Activated T-cell treated with anti-CD3 and anti-CD28 coated beads for 1 hour (primary cell): ENCODE data around the gene COQ10B.
A peak's percentile ranks its signal among the peaks of the same experiment; 100 is the strongest.
"Not testable (repeated sequence)": the region's sequence is repeated elsewhere in the genome, so short reads cannot be mapped to it uniquely, and the experiment has no call there.

ENCODE experiments used
- DNase-seq: peaks from one replicate; pipeline ENCODE4 v3.0.0-alpha.2; 2020; ENCODE audit warnings: low read depth

COQ10B gene

DNA sequence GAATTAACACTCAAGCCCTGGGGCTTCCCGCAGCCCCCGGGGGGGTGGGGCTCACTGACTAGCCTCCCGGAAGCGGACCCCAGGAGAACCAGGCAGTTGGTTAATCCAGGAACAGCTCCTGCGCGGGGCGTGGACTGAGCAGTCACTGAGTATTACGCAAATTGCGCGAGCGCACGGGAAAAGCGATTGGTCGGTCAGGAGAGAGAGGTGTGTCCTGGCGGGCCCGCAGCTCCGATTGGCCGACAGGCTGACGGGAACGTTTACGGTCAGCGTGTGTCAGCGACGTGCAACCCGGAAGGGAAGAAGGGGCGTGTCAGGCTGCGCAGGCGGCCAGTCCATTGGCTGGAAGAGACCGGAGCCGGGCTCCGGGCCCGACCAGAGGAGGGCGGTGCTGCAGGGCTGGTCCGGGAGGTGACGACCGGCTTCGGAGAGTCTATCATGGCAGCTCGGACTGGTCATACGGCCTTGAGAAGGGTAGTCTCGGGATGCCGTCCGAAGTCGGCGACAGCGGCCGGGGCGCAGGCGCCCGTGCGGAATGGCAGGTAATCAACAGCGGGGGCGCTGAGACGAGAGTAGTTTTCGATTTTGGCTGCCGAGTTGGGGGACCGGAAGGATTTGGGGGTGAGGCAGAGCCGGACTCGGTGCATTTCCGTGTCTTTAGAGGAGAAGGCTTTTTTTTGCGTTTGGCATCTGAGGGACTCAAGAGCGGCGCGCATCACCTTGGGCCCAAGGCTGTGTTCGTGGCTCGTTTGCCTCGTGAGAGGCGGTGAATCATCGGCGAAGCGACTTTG lies at the start of gene COQ10B:
Gene COQ10B, plus strand, starts transcription at position 430 of the 791 bp plus-strand sequence. Its CDS starts 9 bp downstream, at position 439.
- peak; percentile 94 for DNase-seq

DNA sequence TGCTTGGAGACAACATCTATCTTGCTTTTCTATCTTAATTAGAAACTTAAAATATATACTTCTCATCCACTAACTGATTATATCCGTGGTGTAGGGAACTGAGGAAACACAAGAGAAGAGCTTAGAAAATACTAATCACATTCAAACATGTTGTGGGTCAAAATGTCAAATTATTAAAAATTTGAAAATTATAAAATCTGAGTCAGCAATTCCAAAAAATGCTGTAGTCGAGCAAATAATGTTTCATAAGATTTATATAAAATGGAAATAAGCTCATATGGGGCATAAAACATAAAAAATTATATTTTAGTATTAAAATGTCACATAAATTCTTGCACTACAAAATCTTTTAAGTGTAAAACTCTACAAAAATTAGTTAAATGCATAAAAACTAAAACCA lies 47.8 kb upstream of the COQ10B start:
- DNase-seq, result no peak

DNA sequence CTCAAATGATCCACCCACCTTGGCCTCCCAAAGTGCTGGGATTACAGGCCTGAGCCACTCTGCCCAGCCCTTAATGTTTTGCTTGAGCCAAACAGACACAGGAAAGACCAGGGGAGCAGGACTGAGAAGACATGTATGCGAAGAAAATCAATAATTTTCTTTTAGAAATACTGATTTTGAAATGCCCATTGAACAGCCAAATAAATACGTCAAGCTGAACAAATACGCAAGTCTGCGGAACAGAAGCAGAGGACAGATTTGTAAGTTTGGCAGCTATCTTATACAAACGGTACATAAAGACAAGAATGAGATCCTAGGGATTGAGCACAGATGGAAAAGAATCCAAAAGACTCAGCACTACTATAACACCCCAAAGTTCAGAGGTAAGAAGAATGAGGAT lies 39.3 kb upstream of the COQ10B start:
- no peak for DNase-seq

DNA sequence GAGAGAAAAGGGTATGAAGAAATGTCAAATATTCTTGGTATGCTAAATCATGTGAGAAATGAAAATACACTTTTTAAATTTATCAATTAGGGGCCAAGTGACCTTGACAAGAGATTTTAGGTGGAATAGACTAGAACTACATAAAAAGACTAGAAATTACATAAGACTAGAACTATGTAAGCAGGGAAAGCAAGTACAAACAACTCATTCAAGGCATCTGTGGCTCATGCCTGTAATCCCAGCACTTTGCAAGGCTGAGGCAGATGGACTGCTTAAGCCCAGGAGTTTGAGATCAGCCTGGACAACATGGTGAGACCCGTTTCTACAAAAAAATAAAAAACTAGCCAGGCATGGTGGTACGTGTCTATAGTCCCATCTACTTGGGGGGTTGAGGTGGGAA lies 38.8 kb upstream of the COQ10B start:
- no peak for DNase-seq

DNA sequence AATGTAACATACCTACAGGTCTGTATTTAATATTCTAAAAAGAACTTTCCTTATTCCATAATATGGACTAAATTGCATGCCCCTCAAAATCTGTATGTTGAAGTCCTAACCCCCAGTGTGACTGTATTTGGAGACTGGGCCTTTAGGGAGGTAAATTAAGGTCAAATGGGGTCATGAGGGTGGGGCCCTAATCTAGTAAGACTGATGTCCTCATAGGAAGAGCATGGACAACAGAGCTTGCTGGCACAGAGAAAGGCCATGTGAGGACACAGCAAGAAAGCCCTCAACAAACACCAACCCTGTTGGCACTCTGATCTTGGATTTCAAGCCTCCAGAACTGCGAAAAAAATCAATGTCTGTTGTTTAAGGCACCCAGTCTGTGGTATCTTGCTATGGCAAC lies 37.1 kb upstream of the COQ10B start:
- DNase-seq, result no peak

DNA sequence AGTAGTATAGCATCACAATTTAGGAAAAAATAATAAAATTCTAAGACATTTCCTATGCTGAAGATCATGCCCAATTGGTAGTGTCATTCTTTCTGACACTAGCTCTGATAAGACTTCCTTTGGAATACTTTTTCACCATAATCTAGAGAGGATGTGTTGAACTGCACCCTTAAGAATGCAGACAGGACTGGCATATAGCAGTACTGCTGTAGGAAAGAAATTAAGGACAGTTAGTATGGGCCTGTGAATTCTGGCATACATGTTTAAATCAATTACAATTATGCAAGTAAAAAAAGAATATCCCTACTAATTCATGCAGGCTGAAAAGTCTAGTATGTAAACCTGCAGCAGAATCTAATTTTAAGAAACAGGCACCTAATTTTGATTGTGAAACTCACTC lies 33.9 kb upstream of the COQ10B start:
- DNase-seq, result no peak

DNA sequence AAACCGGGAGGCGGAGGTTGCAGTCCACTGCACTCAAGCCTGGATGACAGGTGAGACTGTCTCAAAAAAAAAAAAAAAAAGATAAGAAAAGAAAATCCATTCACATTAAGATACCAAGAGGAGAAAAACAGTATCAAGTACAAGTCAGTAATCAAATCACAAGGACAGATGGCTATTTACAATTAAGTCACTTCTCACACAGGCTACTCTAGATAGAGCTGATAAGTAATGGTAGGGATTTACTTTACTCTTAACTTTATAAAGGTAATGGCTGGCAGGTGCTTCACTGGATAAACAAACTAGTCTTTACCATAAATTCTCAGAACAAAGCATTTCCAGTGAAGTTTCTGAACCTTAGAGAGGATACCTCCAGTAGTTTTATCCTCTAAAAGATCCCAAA lies 30.0 kb upstream of the COQ10B start:
- DNase-seq, result no peak

DNA sequence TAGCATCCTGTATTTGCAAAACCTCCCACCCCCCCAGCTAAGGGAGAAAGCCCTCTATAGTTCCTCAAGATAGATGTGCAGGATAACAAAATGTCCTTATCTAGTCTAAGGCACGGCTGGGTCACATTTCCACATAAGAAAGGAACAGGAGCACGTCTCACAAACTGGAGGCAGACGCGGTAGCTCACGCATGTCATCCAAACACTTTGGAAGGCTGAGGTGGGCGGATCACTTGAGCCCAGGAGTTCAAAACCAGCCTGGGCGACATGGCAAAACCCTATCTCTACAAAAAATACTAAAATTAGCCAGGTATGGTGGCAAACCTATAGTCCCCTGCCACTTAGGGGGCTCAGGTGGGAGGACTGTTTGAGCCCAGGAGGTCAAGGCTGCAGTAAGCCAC lies 27.8 kb upstream of the COQ10B start:
- no peak for DNase-seq

DNA sequence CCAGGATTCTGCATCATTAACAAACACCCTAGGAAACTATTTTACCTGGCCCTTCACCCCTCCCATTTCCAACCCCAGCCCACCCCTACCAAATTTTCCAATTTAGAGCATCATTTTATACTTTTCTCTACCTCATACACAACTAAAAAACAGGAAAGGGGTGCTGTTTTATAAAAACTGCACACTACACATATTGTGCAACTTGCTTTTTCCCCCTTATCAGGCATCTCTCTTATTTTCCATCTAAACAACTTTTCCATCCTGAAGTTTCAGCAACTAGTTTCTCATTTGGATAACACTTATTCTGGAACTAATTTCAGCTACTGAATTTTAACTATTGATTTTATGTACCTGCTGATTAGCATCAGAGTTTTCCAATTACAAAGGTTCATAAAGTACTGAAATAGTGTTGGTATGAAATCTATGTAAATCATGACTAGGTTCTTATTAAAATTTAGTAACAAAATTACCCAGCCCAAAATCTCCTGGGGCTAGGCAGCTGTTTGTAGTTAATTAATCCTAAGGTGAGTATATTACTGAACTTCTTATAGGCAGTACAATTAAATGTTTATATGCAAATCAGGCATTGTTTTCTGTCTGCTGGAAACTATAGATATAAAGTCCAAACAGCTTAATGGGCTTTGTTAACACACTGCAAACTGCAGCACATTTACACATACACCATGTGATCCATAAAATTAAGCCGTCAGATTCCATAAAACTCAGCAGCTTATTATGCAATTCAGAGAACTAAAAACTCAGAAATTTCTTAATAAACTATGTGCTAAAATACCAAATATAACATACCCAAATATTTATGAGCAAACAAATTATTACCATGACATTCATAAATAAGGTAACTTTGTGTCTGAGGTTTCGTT lies 26.4 kb upstream of the COQ10B start:
- DNase-seq, result no peak

DNA sequence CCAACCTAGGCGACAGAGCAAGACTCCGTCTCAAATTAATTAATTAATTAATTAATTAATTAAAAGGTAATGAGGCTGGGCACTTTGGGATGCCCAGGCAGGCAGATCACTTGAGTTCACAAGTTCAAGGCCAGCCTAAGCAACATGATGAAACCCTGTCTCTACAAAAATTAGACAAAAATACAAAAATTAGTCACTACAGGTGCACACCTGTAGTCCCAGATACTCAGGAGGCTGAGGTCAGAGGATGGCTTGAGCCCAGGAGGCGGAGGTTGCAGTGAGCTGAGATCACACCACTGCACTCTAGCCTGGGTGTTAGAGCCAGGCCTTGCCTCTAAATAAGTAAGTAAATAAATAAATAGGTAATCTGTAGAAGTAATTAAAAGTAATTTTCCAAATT lies 25.4 kb upstream of the COQ10B start:
- DNase-seq, result no peak

DNA sequence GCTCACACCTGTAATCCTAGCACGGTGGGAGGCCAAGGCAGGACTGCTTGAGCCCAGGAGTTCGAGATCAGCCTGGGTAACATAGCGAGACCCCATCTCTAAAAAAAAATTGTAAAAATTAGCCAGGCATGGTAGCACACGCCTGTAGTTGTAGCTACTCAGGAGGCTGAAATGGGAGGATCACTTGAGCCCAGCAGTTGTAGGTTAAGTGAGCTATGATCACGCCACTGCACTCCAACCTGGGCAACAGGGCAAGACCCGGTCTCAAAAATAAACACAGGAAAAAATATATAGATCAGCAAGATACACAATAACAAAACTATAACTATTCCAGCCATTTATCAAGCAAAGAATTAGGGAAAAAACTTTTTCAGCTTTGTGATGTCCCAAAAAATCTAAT lies 21.5 kb upstream of the COQ10B start:
- no peak for DNase-seq

DNA sequence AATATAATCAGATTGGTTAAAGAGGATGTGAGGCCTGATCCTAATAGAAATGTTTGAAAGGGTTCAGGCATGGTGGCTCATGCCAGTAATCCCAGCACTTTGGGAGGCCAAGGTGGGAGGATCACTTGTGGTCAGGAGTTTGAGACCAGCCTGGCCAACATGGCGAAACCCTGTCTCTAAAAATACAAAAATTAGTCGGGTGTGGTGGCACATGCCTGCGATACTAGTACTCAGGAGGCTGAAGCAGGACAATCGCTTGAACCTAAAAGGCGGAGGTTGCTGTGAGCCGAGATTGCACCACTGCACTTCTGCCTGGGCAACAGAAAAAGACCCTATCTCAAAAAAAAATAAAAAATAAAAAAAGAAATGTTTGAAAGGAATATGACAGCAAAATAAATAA lies 20.8 kb upstream of the COQ10B start:
- not testable (repeated sequence) for DNase-seq

DNA sequence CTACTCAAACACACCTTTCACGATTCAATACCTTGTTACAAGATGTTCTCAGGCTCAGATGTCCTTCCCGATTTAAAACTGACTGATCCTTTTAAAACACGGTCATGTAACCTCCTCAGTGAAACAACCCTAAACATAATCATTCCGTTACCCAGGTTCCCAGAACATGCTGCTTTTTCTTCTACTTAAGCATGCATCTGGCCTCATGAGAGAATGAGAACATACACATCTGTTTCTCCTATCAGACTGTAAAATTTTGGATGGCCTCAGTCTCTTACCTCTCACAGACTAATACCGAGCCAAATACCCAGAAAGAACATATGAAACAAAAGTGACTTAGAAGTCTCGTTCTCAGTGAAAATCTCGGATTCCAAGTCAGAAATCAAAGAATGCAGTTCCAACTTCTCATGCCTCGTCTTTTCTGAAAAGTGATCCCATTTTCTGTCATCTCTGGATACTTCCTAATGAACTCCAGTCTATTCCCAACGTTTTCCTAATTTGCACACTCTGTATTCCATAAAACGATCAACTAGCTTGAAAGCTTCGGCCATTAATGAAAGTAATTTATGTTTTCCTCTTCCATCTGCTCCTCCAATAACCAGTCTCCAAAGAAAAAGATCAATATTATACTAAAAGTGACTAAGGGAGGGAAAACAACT lies 19.4 kb upstream of the COQ10B start:
- no peak for DNase-seq

DNA sequence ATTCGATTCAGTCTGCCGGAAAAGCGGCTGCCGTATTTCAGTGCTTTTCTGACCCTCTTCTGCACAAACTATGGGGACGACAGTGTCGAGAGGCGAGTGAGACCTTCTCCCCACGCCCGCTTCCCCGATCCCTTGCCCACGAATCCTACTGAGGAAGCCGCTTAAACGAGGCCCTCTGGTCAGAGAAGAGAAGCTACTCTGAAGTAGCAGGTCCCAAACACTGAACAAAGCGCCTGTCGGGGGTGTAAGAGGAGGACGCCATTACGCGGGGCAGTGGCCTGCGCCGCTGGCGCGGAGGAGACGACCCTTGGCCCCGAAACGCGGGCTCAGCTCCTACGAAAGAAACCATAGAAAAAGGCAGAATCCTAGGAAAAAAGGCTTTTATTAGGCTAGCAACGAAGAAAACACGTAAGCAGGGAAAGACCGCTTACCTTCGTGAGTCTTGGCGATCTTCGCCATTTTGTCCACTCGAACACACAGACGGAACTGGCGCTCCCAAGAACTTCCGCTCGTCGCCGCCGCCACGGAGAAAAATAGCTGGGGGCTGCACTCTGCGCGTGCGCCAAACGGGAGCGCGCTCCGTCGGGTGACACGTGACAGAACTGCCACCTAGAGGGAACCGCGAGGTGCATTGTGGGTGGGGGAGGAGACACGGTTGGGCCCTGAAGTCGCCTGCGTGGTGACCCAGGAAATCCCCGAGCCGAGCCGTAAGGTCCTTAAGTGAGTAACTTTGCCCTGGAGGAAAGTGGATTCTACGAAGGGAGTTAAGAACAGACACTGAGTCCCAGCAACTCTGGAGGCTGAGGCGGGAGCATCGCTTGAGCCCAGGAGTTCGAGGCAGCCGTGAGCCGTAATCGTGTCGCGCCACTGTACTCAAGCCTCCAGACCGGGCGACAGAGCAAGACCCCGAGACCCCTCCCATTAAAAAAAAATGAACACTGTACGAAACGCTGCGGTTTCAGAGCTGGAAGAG lies 18.5 kb upstream of the COQ10B start, which contains the start of gene SF3B1:
Gene SF3B1, minus strand, starts transcription at position 488 of the 973 bp plus-strand sequence. Its CDS starts 29 bp downstream, at position 459.
- DNase-seq, result peak; percentile 98

DNA sequence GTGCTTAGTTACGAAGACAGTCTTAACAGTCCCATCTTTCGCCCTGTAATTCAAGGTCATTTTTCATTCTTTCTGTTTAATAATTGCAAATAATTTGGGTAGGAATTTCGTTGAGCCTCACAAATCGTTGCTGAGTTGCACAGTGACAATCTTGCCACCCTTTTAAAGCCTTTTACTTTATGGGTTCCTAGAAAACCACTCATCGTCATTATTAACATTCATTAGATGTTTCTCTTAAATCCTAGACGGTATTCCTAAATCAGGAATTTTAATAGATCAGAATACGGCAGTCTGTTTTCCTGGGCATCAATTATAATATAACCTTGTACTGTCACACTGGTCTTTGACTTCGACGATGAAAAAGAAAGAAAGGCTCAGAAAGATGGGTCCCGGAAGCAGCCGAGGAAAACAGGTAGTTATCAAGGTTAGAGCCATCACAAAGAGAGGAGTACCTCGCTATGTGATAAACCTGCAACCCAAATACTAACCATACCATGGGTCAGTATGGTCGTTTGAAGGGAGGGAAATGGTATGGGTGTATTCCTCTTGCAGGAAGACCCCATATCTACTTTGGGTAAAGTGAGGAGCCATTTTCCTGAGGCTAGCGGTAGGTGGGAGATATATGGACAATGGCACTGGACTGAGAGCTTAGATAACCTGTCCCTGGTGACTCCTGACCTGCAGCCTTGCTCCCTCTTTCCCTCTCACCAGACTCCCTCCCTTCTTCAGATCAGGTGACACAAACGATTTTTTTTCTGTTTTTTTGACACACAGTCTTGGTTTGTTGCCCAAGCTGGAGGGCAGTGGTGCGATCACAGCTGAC lies 17.5 kb upstream of the COQ10B start:
- DNase-seq, result no peak

DNA sequence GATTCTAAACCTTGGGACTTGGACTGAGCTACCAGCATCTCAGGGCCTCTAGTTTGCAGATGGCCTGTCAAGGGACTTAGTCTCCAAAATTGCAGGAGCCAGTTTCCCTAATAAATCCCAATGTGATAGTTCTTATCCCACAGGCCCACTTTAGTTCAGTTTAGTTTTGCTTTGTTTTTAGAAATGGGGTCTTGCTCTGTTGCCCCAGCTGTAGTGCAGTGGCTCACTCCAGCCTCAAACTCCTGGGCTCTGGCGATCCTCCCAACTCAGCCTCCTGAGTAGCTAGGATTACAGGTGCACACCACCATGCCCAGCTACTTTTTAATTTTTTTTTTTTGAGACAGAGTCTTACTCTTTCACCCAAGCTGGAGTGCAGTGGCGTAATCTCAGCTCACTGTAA lies 16.0 kb upstream of the COQ10B start:
- no peak for DNase-seq

DNA sequence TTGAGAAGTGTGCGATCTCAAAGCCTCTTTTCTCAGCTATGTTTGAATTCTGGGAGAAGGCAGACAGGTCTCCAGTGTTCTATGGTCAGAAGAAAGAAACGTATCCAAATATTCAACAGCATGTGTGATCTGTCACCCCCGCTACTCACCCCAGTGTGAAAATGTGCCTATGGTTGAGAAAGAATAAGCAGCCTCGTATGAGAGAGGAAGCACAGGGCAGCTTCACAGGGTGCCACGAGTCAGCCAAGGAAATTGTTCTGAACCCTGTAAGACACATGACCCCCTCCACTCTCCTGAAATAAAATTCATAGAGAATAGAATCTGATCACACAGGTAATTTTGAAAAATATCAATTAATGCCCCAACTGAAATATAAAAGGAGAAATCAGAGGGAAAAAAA lies 10.5 kb upstream of the COQ10B start:
- no peak for DNase-seq

DNA sequence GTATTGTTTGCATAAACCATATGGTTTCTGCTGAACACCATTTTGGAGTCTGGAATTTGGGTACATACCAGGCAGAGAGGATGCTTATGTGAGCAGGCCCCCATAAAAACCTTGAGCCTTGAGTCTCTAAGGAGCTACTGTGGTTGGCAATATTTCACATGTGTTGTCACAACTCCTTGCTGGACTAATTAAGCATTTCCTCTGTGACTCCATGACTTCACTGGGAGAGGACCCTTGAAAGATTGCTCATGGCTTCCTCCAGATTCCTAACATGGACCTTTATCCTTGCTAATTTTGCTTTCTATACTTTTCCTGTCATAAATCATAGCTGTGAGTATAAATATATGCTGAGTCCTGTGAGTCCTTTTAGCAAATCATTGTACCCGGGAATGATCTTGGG lies 7.6 kb upstream of the COQ10B start:
- no peak for DNase-seq

DNA sequence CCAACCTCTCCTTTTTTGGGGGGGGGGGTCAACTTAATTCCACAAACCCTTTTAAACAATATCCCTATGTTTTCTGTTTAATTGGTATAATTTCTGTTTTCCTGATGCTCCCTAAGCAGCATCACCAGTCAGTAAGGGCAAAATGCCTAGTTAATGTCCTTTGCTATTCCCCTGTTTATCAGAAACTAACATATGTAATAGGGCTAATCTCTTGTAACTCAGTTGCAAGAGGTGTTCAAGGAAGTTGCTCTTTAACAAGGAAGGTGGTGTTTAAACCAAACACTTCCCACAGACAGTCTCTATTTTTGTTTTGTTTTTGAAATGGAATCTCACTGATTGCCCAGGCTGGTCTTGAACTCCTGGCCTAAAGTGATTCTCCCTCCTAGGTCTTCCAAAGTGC lies 6.5 kb upstream of the COQ10B start:
- DNase-seq, result no peak

DNA sequence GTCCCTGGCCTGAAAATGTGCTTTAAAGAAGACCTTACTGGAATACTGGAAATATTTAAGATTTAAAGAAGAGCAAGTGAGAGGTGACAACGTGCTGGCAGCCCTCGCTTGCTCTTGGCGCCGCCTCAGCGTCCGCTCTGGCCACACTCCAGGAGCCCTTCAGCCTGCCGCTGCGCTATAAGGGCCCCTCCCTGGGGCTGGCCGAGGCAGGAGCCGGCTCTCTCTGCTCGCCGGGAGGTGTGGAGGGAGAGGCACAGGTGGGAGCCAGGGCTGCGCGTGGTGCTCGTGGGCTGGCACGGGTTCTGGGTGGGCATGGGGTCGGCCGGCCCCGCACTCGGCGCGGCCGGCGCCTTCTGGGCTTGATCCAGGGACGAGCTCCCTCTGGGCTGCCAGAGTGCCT lies 2.9 kb upstream of the COQ10B start:
- DNase-seq, result no peak

DNA sequence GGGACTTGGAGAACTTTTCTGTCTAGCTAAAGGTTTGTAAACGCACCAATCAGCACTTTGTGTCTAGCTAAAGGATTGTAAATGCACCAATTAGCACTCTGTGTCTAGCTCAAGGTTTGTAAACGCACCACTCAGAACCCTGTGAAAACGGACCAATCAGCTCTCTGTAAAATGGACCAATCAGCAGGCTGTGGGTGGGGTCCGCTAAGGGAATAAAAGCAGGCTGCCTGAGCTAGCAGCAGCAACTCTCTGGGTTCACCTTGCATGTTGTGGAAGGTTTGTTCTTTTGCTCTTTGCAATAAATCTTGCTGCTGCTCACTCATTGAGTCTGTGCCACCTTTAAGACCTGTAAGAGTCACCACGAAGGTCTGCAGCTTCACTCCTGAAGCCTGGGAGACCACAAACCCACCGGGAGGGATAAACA lies 2.4 kb upstream of the COQ10B start:
- not testable (repeated sequence) for DNase-seq
